ENCODE data around the gene SLC25A25.

DNA sequence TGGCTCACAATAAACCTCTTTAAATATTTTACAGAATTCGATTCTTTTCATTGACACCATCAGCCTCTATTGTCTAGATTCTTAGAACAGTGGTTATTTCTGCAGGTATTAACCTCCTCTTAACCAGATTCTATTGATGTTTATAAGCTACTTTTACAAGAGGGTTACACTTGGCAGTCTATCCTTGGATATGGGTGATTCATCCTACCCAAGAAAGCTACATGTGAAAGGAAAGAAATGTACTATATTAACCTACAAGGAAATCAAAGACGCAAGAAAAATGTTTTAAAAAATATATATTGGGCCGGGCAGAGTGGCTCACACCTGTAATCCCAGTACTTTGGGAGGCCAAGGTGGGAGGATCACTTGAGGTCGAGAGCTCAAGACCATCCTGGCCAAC lies 16.7 kb downstream of the SLC25A25 start:
- TF ChIP-seq, protein P1, sequence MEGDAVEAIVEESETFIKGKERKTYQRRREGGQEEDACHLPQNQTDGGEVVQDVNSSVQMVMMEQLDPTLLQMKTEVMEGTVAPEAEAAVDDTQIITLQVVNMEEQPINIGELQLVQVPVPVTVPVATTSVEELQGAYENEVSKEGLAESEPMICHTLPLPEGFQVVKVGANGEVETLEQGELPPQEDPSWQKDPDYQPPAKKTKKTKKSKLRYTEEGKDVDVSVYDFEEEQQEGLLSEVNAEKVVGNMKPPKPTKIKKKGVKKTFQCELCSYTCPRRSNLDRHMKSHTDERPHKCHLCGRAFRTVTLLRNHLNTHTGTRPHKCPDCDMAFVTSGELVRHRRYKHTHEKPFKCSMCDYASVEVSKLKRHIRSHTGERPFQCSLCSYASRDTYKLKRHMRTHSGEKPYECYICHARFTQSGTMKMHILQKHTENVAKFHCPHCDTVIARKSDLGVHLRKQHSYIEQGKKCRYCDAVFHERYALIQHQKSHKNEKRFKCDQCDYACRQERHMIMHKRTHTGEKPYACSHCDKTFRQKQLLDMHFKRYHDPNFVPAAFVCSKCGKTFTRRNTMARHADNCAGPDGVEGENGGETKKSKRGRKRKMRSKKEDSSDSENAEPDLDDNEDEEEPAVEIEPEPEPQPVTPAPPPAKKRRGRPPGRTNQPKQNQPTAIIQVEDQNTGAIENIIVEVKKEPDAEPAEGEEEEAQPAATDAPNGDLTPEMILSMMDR (conservative IDR thresholded peaks at IDR 0.05; ENCODE audit: low read length), result no peak
- no peak for TF ChIP-seq EZH2phosphoT487 (IDR thresholded peaks at IDR 0.05; ENCODE audit: borderline replicate concordance)

Measured in Loucy (cell line).